Measurements from ENCODE around the gene CAPN10.
A peak's percentile ranks its signal among the peaks of the same experiment; 100 is the strongest.

Gene CAPN10

GRCh38 chr2:240624950-240625621 is 38.6 kb downstream of the CAPN10 start, which contains the start of gene GPR35:
TSS of gene GPR35 (plus strand) at chr2:240625480. CDS start at chr2:240629953, 4,473 bp downstream.
- Histone ChIP-seq H3K14ac (ENCODE audit: low read length) (peak within 1 kb of the TSS; percentile 59), H3K4ac (ENCODE audit: low read length) (peak within 1 kb of the TSS; percentile 3), H4K91ac (ENCODE audit: low read depth, low read length, poor library complexity) (no peak within 1 kb of the TSS), H3K27me3 (ENCODE audit: control insufficient read depth in 3 of 3, insufficient read depth in 3 of 3, low read depth in 1 of 3, low read length in 3 of 3) (no peaks in the 10 kb centered on the region), H3K27ac (replicated peaks; ENCODE audit: low read length) (no peak within 1 kb of the TSS), H3K9me3 (replicated peaks in 1 of 2; ENCODE audit: control insufficient read depth in 2 of 2, insufficient read depth in 1 of 2, low read depth in 1 of 2, low read length in 2 of 2) (no peaks in the 10 kb centered on the region), H4K8ac (ENCODE audit: low read depth, low read length) (peak within 1 kb of the TSS; percentile 43), H2AFZ (ENCODE audit: low read length) (peak within 1 kb of the TSS; percentile 77), H3K18ac (ENCODE audit: low read length) (peak within 1 kb of the TSS; percentile 81), H2BK12ac (ENCODE audit: low read length) (peak within 1 kb of the TSS; percentile 98), H3K23ac (ENCODE audit: low read depth, low read length, poor library complexity) (peak within 1 kb of the TSS; percentile 68), H3K4me1 (ENCODE audit: control insufficient read depth in 2 of 2, insufficient read depth in 1 of 2, low read depth in 1 of 2, low read length in 2 of 2) (peaks cover 10 to 15% of the 10 kb centered on the region in 2 donors), H3K4me2 (ENCODE audit: insufficient read depth, low read length, poor library complexity, severe bottlenecking) (no peak within 1 kb of the TSS), H2BK15ac (ENCODE audit: low read length) (peak within 1 kb of the TSS; percentile 55), H3K4me3 (ENCODE audit: low read length in 2 of 2) (peak within 1 kb of the TSS in 1 of 2 donors; percentile 51), H3K79me1 (ENCODE audit: low read depth, low read length) (peaks cover under 1% of the 10 kb centered on the region), H3K36me3 (replicated peaks in 1 of 2; ENCODE audit: control insufficient read depth in 2 of 2, insufficient read depth in 2 of 2, low read length in 2 of 2) (no peaks in the 10 kb centered on the region), H2AK5ac (ENCODE audit: low read depth, low read length) (peak within 1 kb of the TSS; percentile 84), H2BK5ac (ENCODE audit: low read length) (no peak within 1 kb of the TSS), H2BK120ac (ENCODE audit: low read depth, low read length) (no peak within 1 kb of the TSS), H3K9ac (ENCODE audit: low read depth, low read length, poor library complexity) (peak within 1 kb of the TSS; percentile 78)
- no CpG with 5 or more reads among the region's 23 CpGs for WGBS, 2 donors (ENCODE audit: extremely low coverage in 2 of 2, insufficient read length in 2 of 2, insufficient replicate concordance in 1 of 2)
- DNase-seq (ENCODE audit: low spot score), result no peak

GRCh38 chr2:240626531-240627300 is 40.2 kb downstream of the CAPN10 start:
- Histone ChIP-seq H3K9ac (ENCODE audit: low read depth, low read length, poor library complexity) (no peak overlapping the region), H2AFZ (ENCODE audit: low read length) (peak overlapping the region; percentile 88), H3K23ac (ENCODE audit: low read depth, low read length, poor library complexity) (peak overlapping the region; percentile 11), H3K27ac (replicated peaks; ENCODE audit: low read length) (no peak overlapping the region), H3K79me1 (ENCODE audit: low read depth, low read length) (peaks cover 3% of the 10 kb centered on the region), H3K4me2 (ENCODE audit: insufficient read depth, low read length, poor library complexity, severe bottlenecking) (no peak overlapping the region), H4K8ac (ENCODE audit: low read depth, low read length) (peak overlapping the region; percentile 30), H2AK5ac (ENCODE audit: low read depth, low read length) (no peak overlapping the region), H3K27me3 (ENCODE audit: control insufficient read depth in 3 of 3, insufficient read depth in 3 of 3, low read depth in 1 of 3, low read length in 3 of 3) (no peaks in the 10 kb centered on the region), H3K36me3 (replicated peaks in 1 of 2; ENCODE audit: control insufficient read depth in 2 of 2, insufficient read depth in 2 of 2, low read length in 2 of 2) (no peaks in the 10 kb centered on the region), H3K4ac (ENCODE audit: low read length) (no peak overlapping the region), H2BK120ac (ENCODE audit: low read depth, low read length) (no peak overlapping the region), H3K14ac (ENCODE audit: low read length) (peak overlapping the region; percentile 63), H3K18ac (ENCODE audit: low read length) (peak overlapping the region; percentile 35), H3K9me3 (replicated peaks in 1 of 2; ENCODE audit: control insufficient read depth in 2 of 2, insufficient read depth in 1 of 2, low read depth in 1 of 2, low read length in 2 of 2) (peaks cover 0 to 2% of the 10 kb centered on the region in 2 donors), H2BK12ac (ENCODE audit: low read length) (no peak overlapping the region), H3K4me3 (ENCODE audit: low read length in 2 of 2) (no peak overlapping the region), H4K91ac (ENCODE audit: low read depth, low read length, poor library complexity) (no peak overlapping the region), H3K4me1 (ENCODE audit: control insufficient read depth in 2 of 2, insufficient read depth in 1 of 2, low read depth in 1 of 2, low read length in 2 of 2) (peaks cover 10 to 15% of the 10 kb centered on the region in 2 donors), H2BK15ac (ENCODE audit: low read length) (no peak overlapping the region), H2BK5ac (ENCODE audit: low read length) (no peak overlapping the region)
- DNase-seq (ENCODE audit: low spot score), result no peak
- WGBS, 2 donors (ENCODE audit: extremely low coverage in 2 of 2, insufficient read length in 2 of 2, insufficient replicate concordance in 1 of 2), result no CpG with 5 or more reads among the region's 21 CpGs

DNA sequence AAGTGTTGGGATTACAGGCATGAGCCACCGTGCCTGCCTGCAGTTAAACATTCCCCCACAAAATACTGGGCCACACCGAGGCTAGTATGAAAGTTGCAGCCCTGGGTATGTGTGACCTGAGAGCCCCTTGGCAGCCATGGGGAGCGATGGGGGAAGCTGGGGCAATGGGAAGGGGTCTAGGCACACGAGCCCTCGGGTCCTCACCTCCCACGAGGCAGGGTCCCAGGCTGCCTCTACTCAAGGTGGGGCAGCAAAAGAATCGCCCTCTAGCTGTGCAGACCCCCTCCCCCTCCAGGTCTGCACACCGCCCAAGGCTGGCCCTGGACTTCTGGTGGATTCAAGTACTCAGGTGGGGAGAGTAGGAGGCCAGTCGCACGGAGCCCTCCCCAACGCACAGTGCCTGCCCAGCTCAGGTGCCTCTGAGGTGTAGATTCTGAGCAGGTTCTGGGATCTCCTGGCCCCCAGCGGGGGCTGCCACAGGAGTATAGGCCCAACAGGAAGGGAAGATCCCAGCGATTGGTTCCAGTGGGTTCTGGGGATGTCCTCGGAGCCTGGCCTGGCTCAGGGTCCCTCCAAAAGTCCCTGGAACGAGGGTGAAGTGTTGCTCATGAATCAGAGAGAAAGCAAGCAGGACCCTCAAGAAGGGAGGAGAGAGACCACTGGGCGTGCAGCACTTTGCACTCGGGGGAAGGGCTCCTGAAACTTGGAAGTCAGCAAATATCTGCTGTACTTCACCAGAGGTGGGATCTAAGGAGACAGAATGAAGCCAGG is 41.4 kb downstream of the CAPN10 start:
- no peak overlapping the region for H3K4ac ChIP-seq (ENCODE audit: low read length)
- no peaks in the 10 kb centered on the region for H3K27me3 ChIP-seq (ENCODE audit: control insufficient read depth in 3 of 3, insufficient read depth in 3 of 3, low read depth in 1 of 3, low read length in 3 of 3)
- peaks cover 0 to 9% of the 10 kb centered on the region in 2 donors for H3K9me3 ChIP-seq (replicated peaks in 1 of 2; ENCODE audit: control insufficient read depth in 2 of 2, insufficient read depth in 1 of 2, low read depth in 1 of 2, low read length in 2 of 2)
- peaks cover 10 to 13% of the 10 kb centered on the region in 2 donors for H3K4me1 ChIP-seq (ENCODE audit: control insufficient read depth in 2 of 2, insufficient read depth in 1 of 2, low read depth in 1 of 2, low read length in 2 of 2)
- no peaks in the 10 kb centered on the region for H3K36me3 ChIP-seq (replicated peaks in 1 of 2; ENCODE audit: control insufficient read depth in 2 of 2, insufficient read depth in 2 of 2, low read length in 2 of 2)
- H3K14ac ChIP-seq (ENCODE audit: low read length), result peak overlapping the region; percentile 56
- no peak overlapping the region for H2BK120ac ChIP-seq (ENCODE audit: low read depth, low read length)
- no CpG with 5 or more reads among the region's 17 CpGs for WGBS, 2 donors (ENCODE audit: extremely low coverage in 2 of 2, insufficient read length in 2 of 2, insufficient replicate concordance in 1 of 2)
- peak overlapping the region; percentile 24 for H2BK15ac ChIP-seq (ENCODE audit: low read length)
- H3K27ac ChIP-seq (replicated peaks; ENCODE audit: low read length), result no peak overlapping the region
- H3K79me1 ChIP-seq (ENCODE audit: low read depth, low read length), result peaks cover 3% of the 10 kb centered on the region
- no peak overlapping the region for H2BK12ac ChIP-seq (ENCODE audit: low read length)
- peak overlapping the region; percentile 19 for H2AK5ac ChIP-seq (ENCODE audit: low read depth, low read length)
- peak overlapping the region; percentile 28 for H3K18ac ChIP-seq (ENCODE audit: low read length)
- no peak overlapping the region for H3K9ac ChIP-seq (ENCODE audit: low read depth, low read length, poor library complexity)
- H3K4me3 ChIP-seq (ENCODE audit: low read length in 2 of 2), result no peak overlapping the region
- DNase-seq (ENCODE audit: low spot score), result no peak
- no peak overlapping the region for H2AFZ ChIP-seq (ENCODE audit: low read length)
- H4K91ac ChIP-seq (ENCODE audit: low read depth, low read length, poor library complexity), result no peak overlapping the region
- H3K23ac ChIP-seq (ENCODE audit: low read depth, low read length, poor library complexity), result no peak overlapping the region
- H2BK5ac ChIP-seq (ENCODE audit: low read length), result no peak overlapping the region
- H4K8ac ChIP-seq (ENCODE audit: low read depth, low read length), result no peak overlapping the region
- H3K4me2 ChIP-seq (ENCODE audit: insufficient read depth, low read length, poor library complexity, severe bottlenecking), result no peak overlapping the region

Measured in neuronal stem cell (in vitro differentiated cells).